HG02840 (cell line): ENCODE data around the gene DUSP28.
A peak's percentile ranks its signal among the peaks of the same experiment; 100 is the strongest.

Source experiments
- ATAC-seq: cut with Tn5 transposase; IDR thresholded peaks from one replicate; pipeline ENCODE4 v1.9.1; 2021; ENCODE audit warnings: mild to moderate bottlenecking, moderate library complexity, moderate number of reproducible peaks; ENCODE audit not compliant: unreplicated experiment, low FRiP score

The DUSP28 gene

GRCh38 chr2:240584486-240585031 lies 24.4 kb downstream of the DUSP28 start:
- peak; percentile 42 for ATAC-seq

DNA sequence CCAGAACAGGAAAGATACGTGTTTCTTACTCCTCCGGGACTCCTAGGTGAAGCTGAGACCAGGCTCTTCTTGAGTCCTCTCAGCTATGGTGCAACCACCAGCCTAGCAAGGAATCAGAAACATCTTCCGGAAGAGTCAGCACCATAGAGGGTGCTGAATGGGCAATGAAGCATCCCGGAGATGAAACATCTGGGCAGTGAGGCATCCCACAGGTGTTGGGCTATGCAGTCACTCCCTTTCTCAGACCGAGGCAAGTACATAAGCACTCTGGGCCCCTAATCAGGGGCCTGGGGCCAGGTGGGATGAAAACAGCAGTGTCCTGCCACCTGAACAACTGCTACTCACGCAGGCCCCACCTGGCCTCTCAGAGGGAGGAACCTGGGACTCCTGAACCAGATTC lies 24.9 kb downstream of the DUSP28 start:
- peak; percentile 18 for ATAC-seq

DNA sequence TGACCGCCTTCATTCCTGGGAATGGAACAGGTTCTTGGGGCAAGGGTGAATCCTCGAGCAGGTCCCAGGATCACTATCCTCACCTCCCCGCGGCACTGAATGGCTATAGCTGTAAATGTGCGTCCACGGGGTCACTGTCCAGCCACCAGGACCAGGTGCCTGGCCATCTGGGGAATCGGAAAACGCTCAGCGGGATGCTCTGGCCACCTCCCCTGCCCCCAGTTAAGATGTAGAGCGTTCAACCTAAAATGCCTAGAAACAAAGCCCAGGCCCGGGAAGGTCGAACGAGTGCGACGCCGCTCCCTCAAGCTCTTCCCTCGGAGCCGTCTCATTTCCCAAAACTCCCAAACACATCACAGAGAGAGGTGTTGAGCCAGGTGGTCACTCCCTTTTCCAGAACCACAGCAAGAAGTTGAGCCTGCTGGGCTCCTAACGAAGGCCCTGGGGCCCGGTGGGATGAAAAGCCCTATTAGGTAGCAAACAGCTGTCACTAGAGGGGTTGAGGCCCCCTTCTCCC lies 25.6 kb downstream of the DUSP28 start:
- ATAC-seq: no peak

DNA sequence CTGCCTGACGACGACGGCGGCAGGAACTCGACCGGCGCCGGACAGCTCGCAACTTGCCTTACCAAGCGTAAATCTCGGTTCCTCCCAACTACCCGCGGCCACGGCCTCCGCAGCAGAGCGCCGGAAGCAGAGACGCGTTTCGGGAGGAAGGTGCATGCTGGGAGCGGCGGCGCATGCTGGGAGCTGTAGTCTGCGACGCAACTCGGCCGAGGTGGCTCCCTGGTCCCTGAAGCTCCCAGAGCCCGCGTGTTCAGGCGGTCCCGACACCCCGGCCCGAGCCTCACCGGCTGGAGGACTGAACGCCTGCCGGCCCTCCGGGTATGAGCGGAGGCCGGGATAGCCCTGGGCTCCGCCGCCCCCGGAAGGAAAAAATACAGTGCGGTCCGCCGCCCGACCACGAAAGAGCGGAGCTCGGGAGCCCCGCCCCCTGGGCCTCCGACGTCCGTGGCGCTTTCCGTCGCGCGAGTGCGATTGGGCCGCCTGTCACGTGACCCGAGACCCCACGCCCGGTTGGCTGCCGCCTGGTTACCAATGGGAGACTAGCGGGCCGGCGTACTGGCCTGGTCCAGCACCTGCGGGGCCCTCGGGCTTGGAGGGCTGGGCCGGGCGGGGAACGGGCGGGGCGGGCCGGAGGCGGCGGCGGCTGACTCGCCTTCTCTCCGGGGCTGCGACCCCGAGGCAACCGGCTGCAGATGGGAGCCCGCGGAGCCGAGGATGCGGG lies 26.2 kb downstream of the DUSP28 start, which contains the start of gene CAPN10:
Gene CAPN10, plus strand, starts transcription at position 537 of the 721 bp plus-strand sequence. Its CDS starts 178 bp downstream, at position 715.
- ATAC-seq: peak; percentile 68

GRCh38 chr2:240586919-240587800 lies 27.0 kb downstream of the DUSP28 start:
- ATAC-seq: peak; percentile 2

- no peak for ATAC-seq
These were observed 28.0 kb downstream of the DUSP28 start for GRCh38 chr2:240588006-240588655.

- no peak for ATAC-seq
These were observed 28.5 kb downstream of the DUSP28 start for GRCh38 chr2:240588669-240589068.

DNA sequence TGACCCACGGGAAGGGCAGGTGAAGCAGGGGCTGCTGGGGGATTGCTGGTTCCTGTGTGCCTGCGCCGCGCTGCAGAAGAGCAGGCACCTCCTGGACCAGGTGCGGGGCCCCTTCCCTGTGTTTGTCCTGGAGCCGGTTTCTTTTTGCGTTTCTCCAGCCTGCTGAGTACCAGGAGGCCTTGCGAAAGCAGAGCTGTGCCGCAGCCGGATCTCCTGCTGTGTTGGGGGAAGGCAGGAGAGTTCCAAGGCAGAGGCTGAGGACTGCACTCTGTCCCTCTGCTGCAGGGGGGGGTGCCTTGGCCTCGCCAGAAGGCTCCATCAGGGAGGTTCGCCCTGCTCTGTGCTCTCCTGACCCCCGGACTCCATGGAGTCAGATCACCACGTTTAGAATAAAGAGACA lies 29.2 kb downstream of the DUSP28 start:
- no peak for ATAC-seq

- ATAC-seq: no peak
These were observed 29.8 kb downstream of the DUSP28 start for GRCh38 chr2:240589850-240590525.

DNA sequence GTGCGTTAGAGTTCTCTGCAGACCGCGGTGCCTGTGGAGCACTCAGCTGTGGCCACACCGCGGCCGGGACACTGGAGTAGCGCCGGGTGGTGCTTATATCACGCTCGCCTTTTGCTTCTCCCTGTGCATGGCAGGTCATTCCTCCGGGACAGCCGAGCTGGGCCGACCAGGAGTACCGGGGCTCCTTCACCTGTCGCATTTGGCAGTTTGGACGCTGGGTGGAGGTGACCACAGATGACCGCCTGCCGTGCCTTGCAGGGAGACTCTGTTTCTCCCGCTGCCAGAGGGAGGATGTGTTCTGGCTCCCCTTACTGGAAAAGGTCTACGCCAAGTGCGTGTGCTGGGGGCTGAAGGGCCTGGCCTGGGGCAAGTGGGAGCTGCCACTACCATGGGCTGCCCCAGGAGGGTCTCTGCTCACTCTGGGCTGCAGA lies 30.5 kb downstream of the DUSP28 start:
- no peak for ATAC-seq

GRCh38 chr2:240591226-240591625 lies 31.1 kb downstream of the DUSP28 start:
- no peak for ATAC-seq

- no peak for ATAC-seq
These were observed 31.6 kb downstream of the DUSP28 start for GRCh38 chr2:240591784-240592183.

DNA sequence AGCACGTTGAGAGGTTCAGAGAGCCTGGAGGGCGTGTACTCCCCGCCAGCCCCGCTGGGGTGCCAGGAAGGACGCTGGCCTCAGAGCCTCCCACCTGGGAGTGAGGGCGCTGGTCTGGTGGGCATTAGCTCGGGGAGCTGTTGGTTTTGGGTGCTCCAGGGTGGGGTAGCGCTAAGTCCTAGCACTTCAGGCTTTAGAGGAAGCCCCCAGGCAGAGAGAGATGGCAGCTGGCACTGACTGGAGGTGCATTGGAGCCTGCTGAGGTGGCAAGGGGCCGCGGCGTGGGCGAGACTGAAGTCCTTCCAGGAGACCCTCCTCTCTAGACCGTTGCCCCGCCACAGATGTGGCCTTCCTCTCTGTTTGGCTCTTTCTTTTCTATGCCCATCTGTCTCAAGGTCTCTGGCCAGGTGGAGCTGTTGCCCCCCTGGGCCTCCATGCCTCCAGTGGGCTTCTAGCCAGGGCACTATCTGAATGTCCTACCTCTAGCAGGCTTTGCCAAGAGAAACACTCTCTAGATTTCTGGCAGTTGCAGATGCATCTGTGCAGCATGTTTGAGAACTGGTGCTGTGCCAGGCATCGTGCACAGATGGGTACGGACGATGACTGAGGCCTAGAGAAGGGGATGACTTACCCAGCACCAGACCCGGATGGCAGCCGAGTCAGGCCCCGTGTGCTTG lies 33.0 kb downstream of the DUSP28 start:
- no peak for ATAC-seq

GRCh38 chr2:240593703-240594451 lies 33.7 kb downstream of the DUSP28 start:
- ATAC-seq: no peak

GRCh38 chr2:240594511-240595380 lies 34.6 kb downstream of the DUSP28 start:
- ATAC-seq: no peak

- ATAC-seq: no peak
These were observed 35.4 kb downstream of the DUSP28 start for GRCh38 chr2:240595381-240596079.

GRCh38 chr2:240596080-240596460 lies 35.9 kb downstream of the DUSP28 start:
- ATAC-seq: no peak
